IMR-90 (cell line): ENCODE results near the gene GIT1. TPM values are rescaled to one million over a fixed set of nuclear protein-coding genes. Genes with fewer than 3 reads are reported as not detected.

Source experiments
- BHLHE40 ChIP-seq: fragments of 150-350 bp; IDR thresholded peaks from 2 replicates; pipeline ENCODE4 v1.6.1; 2016; ENCODE audit warnings: mild to moderate bottlenecking, low read depth, low read length
- MAZ ChIP-seq: IDR thresholded peaks from 2 replicates; pipeline ENCODE4 v1.6.1; 2012; ENCODE audit warnings: low read depth, mild to moderate bottlenecking, low read length, improper control_type of control experiment, moderate library complexity, borderline replicate concordance
- USF2 ChIP-seq: fragments of 150-350 bp; IDR thresholded peaks from 2 replicates; pipeline ENCODE4 v1.6.1; 2017; ENCODE audit warnings: mild to moderate bottlenecking, antibody characterized with exemption, low read length, low read depth
- polyA plus RNA-seq, 3 experiments: library from polyadenylated mRNA; depleted of rRNA; stranded (reverse); fragments of >200 nt; gene quantifications; 2 replicates each; pipeline ENCODE4 v1.2.3, GENCODE V29; 2012; ENCODE audit warnings: low replicate concordance in 1 of 3
- total RNA-seq: library from RNA; depleted of rRNA; stranded (reverse); fragments of >200 nt; gene quantifications from 2 replicates; pipeline ENCODE4 v1.2.3, GENCODE V29; 2012

The GIT1 gene
- total and polyA plus RNA-seq, 2 of the 4 experiments (the other 2 are of a cell fraction) = 14.2 to 34.2 TPM

GRCh38 chr17:29575511-29576213, 13.8 kb downstream of the GIT1 start (continued):
- TF ChIP-seq BHLHE40 (no peak), MAZ (no peak), USF2 (no peak)
